PC-3 (cell line): ENCODE results near the gene TMEM126A.

ENCODE experiments used
- CTCF ChIP-seq: fragments of 300-600 bp; sonication (generic); conservative IDR thresholded peaks from 2 replicates; pipeline ENCODE4 v1.5.1; 2017; ENCODE audit warnings: antibody characterized with exemption, low read depth, mild to moderate bottlenecking, low read length
- EZH2 ChIP-seq: fragments of 300-600 bp; sonication (generic); IDR thresholded peaks from one replicate; pipeline ENCODE4 v1.6.1; 2017; ENCODE audit warnings: antibody characterized with exemption, mild to moderate bottlenecking, low read length; ENCODE audit not compliant: unreplicated experiment
- EZH2phosphoT487 ChIP-seq: fragments of 300-600 bp; sonication (generic); IDR thresholded peaks from 2 replicates; pipeline ENCODE4 v1.6.1; 2018; ENCODE audit warnings: mild to moderate bottlenecking, antibody characterized with exemption, low read length, borderline replicate concordance

- TF ChIP-seq CTCF (no peak), EZH2phosphoT487 (no peak), EZH2 (no peak)
These were observed 28.3 kb upstream of the TMEM126A start for GRCh38 chr11:85619499-85619898.
